Heart right ventricle (tissue), 16 donors: ENCODE measurements around the gene GAA. TPM values are rescaled to one million over a fixed set of nuclear protein-coding genes. Genes with fewer than 3 reads are reported as not detected.
A peak's percentile ranks its signal among the peaks of the same experiment; 100 is the strongest.

ENCODE experiments used
- ATAC-seq, 8 donors: fragments of 200-7000 bp; cut with Tn5 transposase; one replicate each; pipeline ENCODE4 v1.9.1; 2020; ENCODE audit warnings: mild to moderate bottlenecking in 8 of 8, moderate library complexity in 8 of 8, moderate number of reproducible peaks in 1 of 8
- DNase-seq, 2 donors: peaks; one replicate each; pipeline ENCODE4 v3.0.0-alpha.2; 2020
- H3K27ac ChIP-seq, 10 donors: fragments of 200-600 bp; sonication (generic) in 2 of 10; one replicate each; pipeline versions ENCODE4 v1.5.0 to v1.8.0; 2020 to 2022; ENCODE audit warnings: mild to moderate bottlenecking in 3 of 10
- H3K27me3 ChIP-seq, 7 donors: fragments of 200-600 bp; one replicate each; pipeline ENCODE4 v1.8.0; 2021 to 2022; ENCODE audit warnings: mild to moderate bottlenecking in 2 of 7
- H3K36me3 ChIP-seq, 9 donors: fragments of 200-600 bp; sonication (generic) in 1 of 9; one replicate each; pipeline versions ENCODE4 v1.5.0 to v1.8.0; 2020 to 2022; ENCODE audit warnings: mild to moderate bottlenecking in 2 of 9
- H3K4me1 ChIP-seq, 9 donors: fragments of 200-600 bp; sonication (generic) in 1 of 9; one replicate each; pipeline versions ENCODE4 v1.5.0 to v1.8.0; 2020 to 2022; ENCODE audit warnings: mild to moderate bottlenecking in 4 of 9
- H3K4me3 ChIP-seq, 10 donors: fragments of 200-600 bp; sonication (generic) in 2 of 10; one replicate each; pipeline versions ENCODE4 v1.5.0 to v1.8.0; 2020 to 2022; ENCODE audit warnings: mild to moderate bottlenecking in 7 of 10, moderate library complexity in 2 of 10
- H3K9me3 ChIP-seq, 11 donors: fragments of 200-600 bp in 10 of 11; sonication (generic) in 2 of 11; one replicate each; pipeline versions ENCODE4 v1.5.0 to v1.8.0; 2013 to 2022; ENCODE audit warnings: mild to moderate bottlenecking in 2 of 11, control low read depth in 1 of 11, moderate library complexity in 1 of 11
- WGBS, 2 donors: extraction: QIAGEN DNeasy Blood & Tissue Kit; methylation state at CpG; one replicate each; pipeline ENCODE4 v1.1.7; 2013; ENCODE audit warnings: inconsistent platforms in 1 of 2; 5-methylcytosine and 5-hydroxymethylcytosine counted together
- intact Hi-C, 10 donors: fragments of 100-400 bp; cut with DNase I; formaldehyde crosslinking; loops; one replicate each; pipeline versions ENCODE4 v1.11.1 to v1.14.2; 2022
- polyA plus RNA-seq, 2 donors: library from polyadenylated mRNA; stranded (reverse); fragments of 200-250 nt; gene quantifications; one replicate each; pipeline ENCODE4 v1.2.3, GENCODE V29; 2013
- total RNA-seq, 10 donors: library from RNA; stranded (reverse); fragmentation: NEBNext Ultra II Directional in 3 of 10; extraction: Animal tissue kit (Norgen Biotek cat#: 25700) in 3 of 10; gene quantifications; one replicate each; pipeline versions ENCODE4 v1.2.1 to v1.2.4, GENCODE V29; 2021 to 2023
- TF ChIP-seq, protein P1 (sequence below), 9 donors: fragments of 200-600 bp; sonication (generic) in 2 of 9; IDR thresholded peaks; one replicate each; pipeline versions ENCODE4 v1.5.0 to v1.8.0; 2021 to 2022; ENCODE audit warnings: antibody characterized with exemption in 9 of 9, mild to moderate bottlenecking in 5 of 9, moderate library complexity in 1 of 9
- donor health status: Arrhythmogenic right ventricular cardiomyopathy.
- donor health status: ischemic (EF 13 %, LVEDD 7.1; RV severe dilation, severe dysfunction).
- donor health status: healthy with polysubstance abuse.
- donor health status: DM: no; HTN: yes; CAD: no.
- donor health status: DM: no; HTN: no; CAD: no.
- donor health status: ischemic (EF 25% LVEDD 6.9; RV normal size, moderate dysfunction).
- donor health status: ischemic (EF 25% LVEDD 5.7; RV mildly dilated, moderate dysfunction).
- donor health status: healthy.
- donor health status: DM: yes; HTN: yes; CAD: no.
- donor health status: Ischemic cardiomyopathy.
- donor health status: ischemic (EF 35%, LVEDD 5.7; RV mildly dilated, moderate dysfunction).
- donor health status: nonischemic (EF 11% LVEDD 7.7; RV severe dilation, severe dysfunction).
- donor health status: DM: yes; HTN: yes; CAD: no.
- donor health status: PGD.
- donor health status: ischemic (EF 29% LVEDD 5.4; RV normal size, mild dysfunction).
- donor health status: nonischemic (EF 23%, LVEDD 6.1; RV moderate dilation, normal function).

The GAA gene
- total and polyA plus RNA-seq, 12 donors: 26.4 to 67.7 (median 49.6) TPM

DNA sequence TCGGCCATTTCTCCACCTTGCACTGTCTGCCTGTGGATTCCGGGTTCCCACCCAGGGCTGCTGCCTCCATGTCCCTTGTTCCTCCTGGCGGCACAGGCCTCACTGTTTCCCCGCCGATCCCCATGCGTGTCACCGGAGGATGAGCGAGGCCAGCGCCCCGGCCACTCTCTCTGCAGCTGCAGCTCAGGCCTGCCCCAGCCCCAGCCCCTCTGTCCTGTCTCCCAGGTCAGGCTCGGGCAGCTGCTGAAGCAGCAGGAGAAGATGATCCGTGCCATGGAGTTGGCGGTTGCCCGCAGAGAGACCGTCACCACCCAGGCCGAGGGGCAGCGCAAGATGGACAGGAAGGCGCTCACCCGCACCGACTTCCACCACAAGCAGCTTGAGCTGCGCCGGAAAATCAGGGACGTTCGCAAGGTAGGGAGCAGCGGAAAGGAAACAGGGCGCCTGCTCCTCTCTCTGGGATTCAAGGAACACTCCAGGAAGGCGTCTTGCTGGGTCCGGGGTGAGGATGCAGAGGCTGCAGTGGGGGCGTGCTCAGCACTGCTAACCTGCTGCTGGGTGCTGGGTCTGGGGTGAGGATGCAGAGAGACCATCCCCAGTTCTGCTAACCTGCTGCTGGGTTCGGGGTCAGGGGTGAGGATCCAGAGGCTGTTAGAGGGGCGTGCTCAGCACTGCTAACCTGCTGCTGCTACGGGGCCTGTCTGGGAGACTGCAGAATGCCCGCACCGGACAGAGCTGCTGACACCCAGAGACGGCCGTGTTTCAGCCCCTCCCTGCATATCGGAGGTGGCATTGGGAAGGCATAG, 6.1 kb upstream of the GAA start:
- H3K27ac ChIP-seq: no peak overlapping the region
- no peaks in the 10 kb centered on the region for H3K9me3 ChIP-seq
- intact Hi-C loops: no loop called here
- TF ChIP-seq, protein P1, sequence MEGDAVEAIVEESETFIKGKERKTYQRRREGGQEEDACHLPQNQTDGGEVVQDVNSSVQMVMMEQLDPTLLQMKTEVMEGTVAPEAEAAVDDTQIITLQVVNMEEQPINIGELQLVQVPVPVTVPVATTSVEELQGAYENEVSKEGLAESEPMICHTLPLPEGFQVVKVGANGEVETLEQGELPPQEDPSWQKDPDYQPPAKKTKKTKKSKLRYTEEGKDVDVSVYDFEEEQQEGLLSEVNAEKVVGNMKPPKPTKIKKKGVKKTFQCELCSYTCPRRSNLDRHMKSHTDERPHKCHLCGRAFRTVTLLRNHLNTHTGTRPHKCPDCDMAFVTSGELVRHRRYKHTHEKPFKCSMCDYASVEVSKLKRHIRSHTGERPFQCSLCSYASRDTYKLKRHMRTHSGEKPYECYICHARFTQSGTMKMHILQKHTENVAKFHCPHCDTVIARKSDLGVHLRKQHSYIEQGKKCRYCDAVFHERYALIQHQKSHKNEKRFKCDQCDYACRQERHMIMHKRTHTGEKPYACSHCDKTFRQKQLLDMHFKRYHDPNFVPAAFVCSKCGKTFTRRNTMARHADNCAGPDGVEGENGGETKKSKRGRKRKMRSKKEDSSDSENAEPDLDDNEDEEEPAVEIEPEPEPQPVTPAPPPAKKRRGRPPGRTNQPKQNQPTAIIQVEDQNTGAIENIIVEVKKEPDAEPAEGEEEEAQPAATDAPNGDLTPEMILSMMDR (IDR thresholded peaks at IDR 0.05): no peak
- no peaks in the 10 kb centered on the region for H3K27me3 ChIP-seq
- H3K4me3 ChIP-seq: no peak overlapping the region
- H3K4me1 ChIP-seq: peaks cover 0 to 28% (median 0%) of the 10 kb centered on the region in 9 donors
- ATAC-seq (no peak), DNase-seq (no peak)
- WGBS, 2 donors: 83 to 86% methylated on average over 37 of the region's 37 CpGs
- no peaks in the 10 kb centered on the region for H3K36me3 ChIP-seq

DNA sequence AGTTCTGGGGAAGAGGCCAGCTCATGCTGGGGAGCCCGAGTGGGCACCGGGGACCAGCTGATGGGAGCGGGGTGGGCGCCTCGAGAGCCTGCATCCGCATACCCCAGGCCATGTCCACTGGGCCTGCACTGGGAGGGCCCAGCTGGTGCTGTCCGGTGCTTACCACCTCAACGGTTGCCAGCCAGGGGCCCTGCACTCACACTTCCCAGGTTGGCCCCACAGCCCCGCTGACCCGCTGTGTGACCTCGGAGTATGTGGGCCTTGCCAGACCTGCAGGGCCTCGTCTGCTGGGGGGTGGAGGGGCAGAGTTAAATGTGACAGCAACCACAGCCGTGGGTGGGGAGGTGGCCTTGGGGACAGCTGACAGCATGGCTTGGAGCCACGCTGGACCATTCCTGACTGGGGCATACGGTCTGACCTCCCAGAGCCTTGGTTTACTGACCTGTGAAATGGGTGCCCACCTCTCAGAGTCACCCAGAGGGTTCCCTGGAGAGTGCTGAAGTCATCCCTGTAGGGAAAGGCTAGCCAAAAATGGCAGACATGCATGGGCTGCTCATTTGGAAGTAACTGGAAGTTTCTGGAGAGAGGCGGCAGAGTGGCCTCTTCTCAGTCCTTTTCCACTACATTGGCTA, 5.4 kb upstream of the GAA start:
- no peaks in the 10 kb centered on the region for H3K27me3 ChIP-seq
- 89 to 90% methylated on average over 16 of the region's 16 CpGs for WGBS, 2 donors
- H3K27ac ChIP-seq: no peak overlapping the region
- no peaks in the 10 kb centered on the region for H3K9me3 ChIP-seq
- H3K4me1 ChIP-seq: peaks cover 0 to 35% (median 4%) of the 10 kb centered on the region in 9 donors
- TF ChIP-seq, protein P1 (IDR thresholded peaks at IDR 0.05): no peak
- no peak overlapping the region for H3K4me3 ChIP-seq
- intact Hi-C loops: no loop called here
- H3K36me3 ChIP-seq: no peaks in the 10 kb centered on the region
- DNase-seq (no peak), ATAC-seq (peak in 2 of 8 donors; percentile 7 to 25)

DNA sequence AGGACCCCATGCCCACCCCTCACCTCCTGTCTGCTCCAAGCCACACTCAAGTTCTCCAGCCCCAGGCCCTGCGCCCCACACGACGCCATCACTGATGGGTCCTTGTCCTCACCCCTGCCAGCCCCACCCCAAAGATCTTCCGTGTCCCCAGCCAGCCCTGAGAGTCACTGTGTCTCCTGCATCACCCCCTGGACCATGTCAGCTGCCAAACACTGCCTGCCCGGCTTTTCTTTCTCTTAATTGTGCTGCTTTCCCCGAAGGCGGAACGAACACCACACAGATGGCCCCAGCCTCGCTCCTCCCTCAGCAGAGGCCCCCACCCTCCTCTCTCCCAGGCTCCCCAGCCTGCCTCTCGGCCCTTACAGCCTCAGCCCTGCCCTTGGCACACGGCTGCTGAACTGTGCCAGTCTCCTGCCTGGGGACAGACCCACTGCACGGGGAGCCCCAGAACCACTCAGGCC, 4.8 kb upstream of the GAA start:
- H3K4me1 ChIP-seq: peaks cover 0 to 33% (median 5%) of the 10 kb centered on the region in 9 donors
- H3K4me3 ChIP-seq: no peak overlapping the region
- no peak overlapping the region for H3K27ac ChIP-seq
- WGBS, 2 donors: 79 to 85% methylated on average over 12 of the region's 12 CpGs
- DNase-seq (no peak), ATAC-seq (no peak)
- TF ChIP-seq, protein P1 (IDR thresholded peaks at IDR 0.05): no peak
- intact Hi-C loops: no loop called here
- no peaks in the 10 kb centered on the region for H3K9me3 ChIP-seq
- no peaks in the 10 kb centered on the region for H3K27me3 ChIP-seq
- H3K36me3 ChIP-seq: no peaks in the 10 kb centered on the region

DNA sequence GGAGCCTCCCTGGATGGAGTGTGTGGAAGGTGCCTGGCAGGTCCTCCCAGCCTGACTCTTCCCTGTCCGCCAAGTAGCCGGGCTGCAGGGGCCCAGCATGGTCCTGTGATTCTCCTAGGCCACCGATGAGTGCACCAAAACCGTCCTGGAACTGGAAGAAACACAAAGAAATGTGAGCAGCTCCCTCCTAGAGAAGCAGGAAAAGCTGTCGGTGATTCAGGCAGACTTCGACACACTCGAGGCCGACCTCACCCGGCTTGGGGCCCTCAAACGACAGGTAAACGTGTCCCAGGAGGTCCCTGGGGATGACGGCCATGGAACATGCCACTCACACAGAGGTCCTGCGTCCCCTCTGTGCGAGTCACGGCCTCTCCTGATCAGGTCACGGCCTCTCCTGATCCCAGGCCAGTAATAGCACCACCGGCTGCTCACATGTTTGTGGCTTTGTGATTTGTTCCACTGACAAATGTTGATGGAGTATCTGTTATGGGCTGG, 4.2 kb upstream of the GAA start:
- DNase-seq (no peak), ATAC-seq (no peak)
- Histone ChIP-seq H3K27me3 (no peaks in the 10 kb centered on the region), H3K9me3 (no peaks in the 10 kb centered on the region), H3K36me3 (no peaks in the 10 kb centered on the region), H3K4me1 (peaks cover 0 to 32% (median 10%) of the 10 kb centered on the region in 9 donors), H3K4me3 (no peak overlapping the region), H3K27ac (no peak overlapping the region)
- intact Hi-C loops: no loop called here
- 88 to 92% methylated on average over 17 of the region's 17 CpGs for WGBS, 2 donors
- TF ChIP-seq, protein P1 (IDR thresholded peaks at IDR 0.05): no peak
